PFSK-1 (cell line): ENCODE measurements around the gene KRTAP3-3.

Experiments
- FOXP2 ChIP-seq: optimal IDR thresholded peaks from 2 replicates; pipeline ENCODE3; 2011; ENCODE audit warnings: borderline replicate concordance, control low read depth, inconsistent platforms; ENCODE audit not compliant: insufficient read depth; ENCODE audit errors: extremely low read length, extremely low read depth
- POLR2AphosphoS5 ChIP-seq: IDR thresholded peaks from 2 replicates; pipeline ENCODE4 v1.6.1; 2012; ENCODE audit warnings: low read depth, mild to moderate bottlenecking, control low read depth, low read length, moderate library complexity
- TAF1 ChIP-seq: IDR thresholded peaks from 2 replicates; pipeline ENCODE4 v1.6.1; 2012; ENCODE audit warnings: low read length, control low read depth, borderline replicate concordance; ENCODE audit not compliant: insufficient read depth
- TF ChIP-seq, protein P1 (sequence below), 2 experiments: IDR thresholded peaks; 2 replicates each; pipeline versions ENCODE4 v1.6.1 to v1.8.0; 2011 to 2012; ENCODE audit warnings: low read depth in 2 of 2, low read length in 2 of 2, control low read depth in 1 of 2, inconsistent platforms in 1 of 2, mild to moderate bottlenecking in 1 of 2, moderate library complexity in 1 of 2; ENCODE audit not compliant: insufficient read depth in 1 of 2

- TF ChIP-seq POLR2AphosphoS5 (no peak), FOXP2 (no peak), TAF1 (no peak)
- TF ChIP-seq, protein P1, sequence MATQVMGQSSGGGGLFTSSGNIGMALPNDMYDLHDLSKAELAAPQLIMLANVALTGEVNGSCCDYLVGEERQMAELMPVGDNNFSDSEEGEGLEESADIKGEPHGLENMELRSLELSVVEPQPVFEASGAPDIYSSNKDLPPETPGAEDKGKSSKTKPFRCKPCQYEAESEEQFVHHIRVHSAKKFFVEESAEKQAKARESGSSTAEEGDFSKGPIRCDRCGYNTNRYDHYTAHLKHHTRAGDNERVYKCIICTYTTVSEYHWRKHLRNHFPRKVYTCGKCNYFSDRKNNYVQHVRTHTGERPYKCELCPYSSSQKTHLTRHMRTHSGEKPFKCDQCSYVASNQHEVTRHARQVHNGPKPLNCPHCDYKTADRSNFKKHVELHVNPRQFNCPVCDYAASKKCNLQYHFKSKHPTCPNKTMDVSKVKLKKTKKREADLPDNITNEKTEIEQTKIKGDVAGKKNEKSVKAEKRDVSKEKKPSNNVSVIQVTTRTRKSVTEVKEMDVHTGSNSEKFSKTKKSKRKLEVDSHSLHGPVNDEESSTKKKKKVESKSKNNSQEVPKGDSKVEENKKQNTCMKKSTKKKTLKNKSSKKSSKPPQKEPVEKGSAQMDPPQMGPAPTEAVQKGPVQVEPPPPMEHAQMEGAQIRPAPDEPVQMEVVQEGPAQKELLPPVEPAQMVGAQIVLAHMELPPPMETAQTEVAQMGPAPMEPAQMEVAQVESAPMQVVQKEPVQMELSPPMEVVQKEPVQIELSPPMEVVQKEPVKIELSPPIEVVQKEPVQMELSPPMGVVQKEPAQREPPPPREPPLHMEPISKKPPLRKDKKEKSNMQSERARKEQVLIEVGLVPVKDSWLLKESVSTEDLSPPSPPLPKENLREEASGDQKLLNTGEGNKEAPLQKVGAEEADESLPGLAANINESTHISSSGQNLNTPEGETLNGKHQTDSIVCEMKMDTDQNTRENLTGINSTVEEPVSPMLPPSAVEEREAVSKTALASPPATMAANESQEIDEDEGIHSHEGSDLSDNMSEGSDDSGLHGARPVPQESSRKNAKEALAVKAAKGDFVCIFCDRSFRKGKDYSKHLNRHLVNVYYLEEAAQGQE (IDR thresholded peaks at IDR 0.05; ENCODE audit: insufficient read depth in 1 of 2, low read depth in 2 of 2, low read length in 2 of 2) = no peak
Measured at GRCh38 chr17:40975516-40975915, 18.4 kb downstream of the KRTAP3-3 start.
